Choroid plexus epithelial cell (primary cell): ENCODE results near the gene COL25A1.
A peak's percentile ranks its signal among the peaks of the same experiment; 100 is the strongest.

Source experiments
- DNase-seq: peaks from one replicate; pipeline ENCODE4 v3.0.0-alpha.2; 2010; ENCODE audit warnings: low read depth
- H3K4me3 ChIP-seq: 2 replicates; pipeline ENCODE4 v1.5.1; 2011; ENCODE audit warnings: low read depth, mild to moderate bottlenecking, control low read depth, low read length, moderate library complexity
- CTCF ChIP-seq: conservative IDR thresholded peaks from 2 replicates; pipeline ENCODE4 v1.5.1; 2011; ENCODE audit warnings: low read depth, mild to moderate bottlenecking, control low read depth, inconsistent platforms, low read length, moderate library complexity

The COL25A1 gene

GRCh38 chr4:108804648-108805273 lies 497.7 kb downstream of the COL25A1 start:
- no peak for TF ChIP-seq CTCF
- no peak for DNase-seq

GRCh38 chr4:108799306-108799705 lies 503.2 kb downstream of the COL25A1 start:
- H3K4me3 ChIP-seq = no peak overlapping the region
- DNase-seq = no peak
- no peak for TF ChIP-seq CTCF

More at GRCh38 chr4:108804648-108805273, 497.7 kb downstream of the COL25A1 start:
- H3K4me3 ChIP-seq = no peak overlapping the region

GRCh38 chr4:108796173-108796572 lies 506.3 kb downstream of the COL25A1 start:
- peak; percentile 6 for DNase-seq
- TF ChIP-seq CTCF = no peak
- no peak overlapping the region for H3K4me3 ChIP-seq

- H3K4me3 ChIP-seq = no peak overlapping the region
- no peak for DNase-seq
- no peak for TF ChIP-seq CTCF
Observed at GRCh38 chr4:108795733-108796132, 506.7 kb downstream of the COL25A1 start.

- TF ChIP-seq CTCF = no peak
- DNase-seq = peak; percentile 55
- no peak overlapping the region for H3K4me3 ChIP-seq
Observed at GRCh38 chr4:108794136-108794535, 508.3 kb downstream of the COL25A1 start.

GRCh38 chr4:108793415-108793814 lies 509.0 kb downstream of the COL25A1 start:
- H3K4me3 ChIP-seq = no peak overlapping the region
- TF ChIP-seq CTCF = no peak
- peak; percentile 7 for DNase-seq

GRCh38 chr4:108788731-108789130 lies 513.7 kb downstream of the COL25A1 start:
- TF ChIP-seq CTCF = no peak
- no peak for DNase-seq
- H3K4me3 ChIP-seq = no peak overlapping the region
